WI38 (cell line): ENCODE results near the gene CIAO3.

ENCODE experiments used
- H3K4me3 ChIP-seq: 2 replicates; pipeline ENCODE4 v1.5.1; 2011; ENCODE audit warnings: low read depth, mild to moderate bottlenecking, control low read depth, low read length
- CTCF ChIP-seq: IDR thresholded peaks from 2 replicates; pipeline ENCODE4 v1.5.1; 2012; ENCODE audit warnings: low read depth, mild to moderate bottlenecking, control low read depth, low read length

The CIAO3 gene

GRCh38 chr16:722835-723633 lies 17.8 kb downstream of the CIAO3 start:
- TF ChIP-seq CTCF, result no peak
- H3K4me3 ChIP-seq, result no peak overlapping the region

GRCh38 chr16:721765-722540 lies 18.8 kb downstream of the CIAO3 start:
- TF ChIP-seq CTCF, result no peak
- H3K4me3 ChIP-seq, result peak overlapping the region; percentile 77

- TF ChIP-seq CTCF, result no peak
- H3K4me3 ChIP-seq, result peak within 1 kb of the TSS; percentile 77
Measured at GRCh38 chr16:720990-721764, 19.6 kb downstream of the CIAO3 start, which contains the start of gene ANTKMT. Gene ANTKMT (plus strand): TSS chr16:721146. CDS start chr16:721275, 129 bp downstream.

- TF ChIP-seq CTCF, result 0 out of 2 replicates have a peak, but pooled peaks have one; percentile 10
- peak overlapping the region; percentile 77 for H3K4me3 ChIP-seq
Measured at GRCh38 chr16:720447-720989, 20.3 kb downstream of the CIAO3 start.

- no peak for TF ChIP-seq CTCF
- peak overlapping the region; percentile 77 for H3K4me3 ChIP-seq
Measured at GRCh38 chr16:719815-720446, 20.9 kb downstream of the CIAO3 start.

- no peak overlapping the region for H3K4me3 ChIP-seq
- TF ChIP-seq CTCF, result no peak
Measured at GRCh38 chr16:718922-719321, 21.9 kb downstream of the CIAO3 start.
